HCT116 (cell line): ENCODE data around the gene KAT6B.

ENCODE experiments used
- ATF3 ChIP-seq: IDR thresholded peaks from 2 replicates; pipeline ENCODE4 v1.6.1; 2012
- CTCF ChIP-seq, 3 experiments: fragments of 200-600 bp in 1 of 3; sonication (generic) in 1 of 3; IDR thresholded peaks in 2 of 3; conservative IDR thresholded peaks in 1 of 3; 2 replicates each; pipeline ENCODE4 v1.5.1; 2012 to 2017; ENCODE audit warnings: low read depth in 2 of 3, low read length in 2 of 3, antibody characterized with exemption in 1 of 3, borderline replicate concordance in 1 of 3, control low read depth in 1 of 3, mild to moderate bottlenecking in 1 of 3, mixed read lengths in 1 of 3, mixed run types in 1 of 3, moderate library complexity in 1 of 3; ENCODE audit not compliant: insufficient read depth in 1 of 3
- EZH2 ChIP-seq: fragments of 200-600 bp; sonication (generic); IDR thresholded peaks from 2 replicates; pipeline ENCODE4 v1.6.1; 2017; ENCODE audit warnings: antibody characterized with exemption, mixed run types
- EZH2phosphoT487 ChIP-seq: fragments of 200-600 bp; IDR thresholded peaks from 2 replicates; pipeline ENCODE4 v1.6.1; 2018; ENCODE audit warnings: antibody characterized with exemption, borderline replicate concordance
- POLR2A ChIP-seq: IDR thresholded peaks from 2 replicates; pipeline ENCODE4 v1.7.0; 2011; ENCODE audit warnings: borderline replicate concordance; ENCODE audit not compliant: insufficient read depth, insufficient read length; ENCODE audit errors: extremely low read depth
- POLR2AphosphoS5 ChIP-seq: IDR thresholded peaks from 2 replicates; pipeline ENCODE4 v1.6.1; 2011; ENCODE audit warnings: mild to moderate bottlenecking, low read depth, low read length, moderate library complexity
- RAD21 ChIP-seq: IDR thresholded peaks from 2 replicates; pipeline ENCODE4 v1.6.1; 2012; ENCODE audit warnings: low read depth, mild to moderate bottlenecking
- TCF7L2 ChIP-seq: IDR thresholded peaks from 2 replicates; pipeline ENCODE4 v1.7.0; 2011; ENCODE audit warnings: borderline replicate concordance, inconsistent platforms; ENCODE audit not compliant: insufficient read depth, insufficient read length; ENCODE audit errors: extremely low read depth
- ZFX ChIP-seq: fragments of 450-650 bp; IDR thresholded peaks from 2 replicates; pipeline ENCODE4 v1.6.1; 2017

- TF ChIP-seq EZH2phosphoT487: no peak
- no peak for TF ChIP-seq EZH2
- no peak for TF ChIP-seq RAD21
- TF ChIP-seq CTCF (IDR thresholded peaks at IDR 0.05 in 2 of 3, conservative IDR thresholded peaks at IDR 0.05 in 1 of 3; ENCODE audit: borderline replicate concordance in 1 of 3, insufficient read depth in 1 of 3, low read depth in 2 of 3, low read length in 2 of 3): no peak
- TF ChIP-seq POLR2A: no peak
- TF ChIP-seq POLR2AphosphoS5: no peak
- TF ChIP-seq ATF3: no peak
- no peak for TF ChIP-seq ZFX
- no peak for TF ChIP-seq TCF7L2
These were observed 244.6 kb downstream of the KAT6B start for GRCh38 chr10:75070961-75071428.
